Lung (tissue), 16 donors: Measurements from ENCODE around the gene UPK3A. TPM values are rescaled to one million over a fixed set of nuclear protein-coding genes. Genes with fewer than 3 reads are reported as not detected.

Experiments used
- ATAC-seq: fragments of 200-7000 bp; cut with Tn5 transposase; one replicate; pipeline ENCODE4 v1.9.1; 2020; ENCODE audit warnings: moderate number of reproducible peaks; ENCODE audit not compliant: insufficient read depth, low FRiP score
- DNase-seq, 3 donors: peaks; one replicate each; pipeline ENCODE4 v3.0.0-alpha.2; 2013 to 2017
- H3K27ac ChIP-seq, 2 donors: one replicate each; pipeline ENCODE4 v1.5.1; 2013; ENCODE audit warnings: mild to moderate bottlenecking in 2 of 2, moderate library complexity in 2 of 2, control low read depth in 1 of 2, inconsistent platforms in 1 of 2, low read depth in 1 of 2, low read length in 1 of 2
- H3K27me3 ChIP-seq, 3 donors: one replicate each; pipeline ENCODE4 v1.5.1; 2013; ENCODE audit warnings: low read length in 2 of 3; ENCODE audit not compliant: control insufficient read depth in 3 of 3, insufficient read depth in 3 of 3
- H3K36me3 ChIP-seq, 4 donors: one replicate each; pipeline ENCODE4 v1.5.1; 2013; ENCODE audit warnings: low read length in 4 of 4, mild to moderate bottlenecking in 1 of 4, moderate library complexity in 1 of 4; ENCODE audit not compliant: control insufficient read depth in 4 of 4, insufficient read depth in 4 of 4
- H3K4me1 ChIP-seq, 5 donors: one replicate each; pipeline ENCODE4 v1.5.1; 2013; ENCODE audit warnings: low read length in 5 of 5, mild to moderate bottlenecking in 2 of 5, moderate library complexity in 1 of 5; ENCODE audit not compliant: control insufficient read depth in 5 of 5, insufficient read depth in 5 of 5
- H3K4me3 ChIP-seq: one replicate; pipeline ENCODE4 v1.5.1; 2013; ENCODE audit warnings: mild to moderate bottlenecking, control low read depth, moderate library complexity
- H3K9ac ChIP-seq, 2 donors: one replicate each; pipeline ENCODE4 v1.5.1; 2013; ENCODE audit warnings: low read length in 2 of 2, control low read depth in 1 of 2; ENCODE audit not compliant: insufficient read depth in 1 of 2
- H3K9me3 ChIP-seq, 4 donors: one replicate each; pipeline ENCODE4 v1.5.1; 2013; ENCODE audit warnings: low read length in 3 of 4, mild to moderate bottlenecking in 1 of 4, moderate library complexity in 1 of 4; ENCODE audit not compliant: control insufficient read depth in 4 of 4, insufficient read depth in 3 of 4
- WGBS, 2 donors: extraction: QIAGEN DNeasy Blood & Tissue Kit; methylation state at CpG; one replicate each; pipeline ENCODE4 v1.1.7; 2013; 5-methylcytosine and 5-hydroxymethylcytosine counted together
- long read RNA-seq, 5 donors: transcript quantifications; one replicate each; lab custom pipeline, GENCODE V29; 2026
- polyA plus RNA-seq, 2 donors: library from polyadenylated mRNA; stranded (reverse); fragments of 200-250 nt; gene quantifications; one replicate each; pipeline ENCODE4 v1.2.1, GENCODE V29; 2013
- total RNA-seq, 2 donors: library from RNA; depleted of rRNA in 1 of 2; stranded (reverse); fragments of >200 nt in 1 of 2; gene quantifications; one replicate each; pipeline ENCODE4 v1.2.1, GENCODE V29; 2014 to 2021
- TF ChIP-seq, protein P1 (sequence below): IDR thresholded peaks from 2 replicates; pipeline ENCODE4 v1.5.1; 2012; ENCODE audit warnings: mild to moderate bottlenecking; ENCODE audit errors: control extremely low read depth, extremely low read depth
- donor health status: control.
- donor health status: control.
- donor health status: Bipolar disorder and iron deficiency.
- donor health status: healthy.
- donor health status: DM: yes; HTN: yes; CAD: no.

Gene UPK3A
- total RNA-seq = not detected
- under 1 TPM; 0.30 to 0.55 TPM for polyA plus RNA-seq
- long read RNA-seq, donor 1 = 0 reads
- long read RNA-seq, donor 2 = 0 reads
- long read RNA-seq, donor 3 = 0 reads
- long read RNA-seq, donor 4 = 0 reads
- long read RNA-seq, donor 5 = 0 reads

DNA sequence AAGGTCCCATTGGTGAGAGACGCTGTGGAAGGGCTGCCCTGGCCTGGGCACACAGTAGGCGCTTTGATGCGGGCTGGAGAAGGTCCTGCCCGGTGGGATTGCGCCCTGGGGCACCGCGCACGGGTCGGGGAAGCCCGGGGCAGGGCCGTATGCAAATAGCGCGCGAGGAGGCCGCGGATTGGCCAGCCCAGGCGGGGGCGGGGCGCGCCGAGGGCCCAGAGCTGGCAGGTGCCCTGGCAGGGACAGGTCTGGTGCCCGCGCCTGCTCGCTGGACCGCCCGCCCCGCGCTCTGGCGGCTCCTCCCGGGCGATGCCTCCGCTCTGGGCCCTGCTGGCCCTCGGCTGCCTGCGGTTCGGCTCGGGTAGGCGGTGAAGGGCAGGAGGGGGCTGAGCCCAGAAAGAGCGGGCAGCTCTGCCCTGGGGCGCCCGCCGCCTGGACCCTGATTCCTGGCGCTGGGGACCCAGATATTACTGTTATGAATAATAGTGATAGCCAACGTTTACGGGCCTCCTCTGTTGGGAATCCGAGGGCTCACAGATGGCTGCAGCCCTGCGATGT, at the start of gene UPK3A:
UPK3A (plus strand) TSS at position 245 of the 558 bp plus-strand sequence; CDS start at position 310, 65 bp downstream.
- Histone ChIP-seq H3K9me3 (no peaks in the 10 kb centered on the region), H3K4me3 (no peak within 1 kb of the TSS), H3K9ac (no peak within 1 kb of the TSS), H3K27ac (no peak within 1 kb of the TSS), H3K4me1 (peaks cover 0 to 17% (median 3%) of the 10 kb centered on the region in 5 donors), H3K27me3 (peaks cover 0 to 4% (median 0%) of the 10 kb centered on the region in 3 donors), H3K36me3 (no peaks in the 10 kb centered on the region)
- ATAC-seq = peak; percentile 82
- TF ChIP-seq, protein P1, sequence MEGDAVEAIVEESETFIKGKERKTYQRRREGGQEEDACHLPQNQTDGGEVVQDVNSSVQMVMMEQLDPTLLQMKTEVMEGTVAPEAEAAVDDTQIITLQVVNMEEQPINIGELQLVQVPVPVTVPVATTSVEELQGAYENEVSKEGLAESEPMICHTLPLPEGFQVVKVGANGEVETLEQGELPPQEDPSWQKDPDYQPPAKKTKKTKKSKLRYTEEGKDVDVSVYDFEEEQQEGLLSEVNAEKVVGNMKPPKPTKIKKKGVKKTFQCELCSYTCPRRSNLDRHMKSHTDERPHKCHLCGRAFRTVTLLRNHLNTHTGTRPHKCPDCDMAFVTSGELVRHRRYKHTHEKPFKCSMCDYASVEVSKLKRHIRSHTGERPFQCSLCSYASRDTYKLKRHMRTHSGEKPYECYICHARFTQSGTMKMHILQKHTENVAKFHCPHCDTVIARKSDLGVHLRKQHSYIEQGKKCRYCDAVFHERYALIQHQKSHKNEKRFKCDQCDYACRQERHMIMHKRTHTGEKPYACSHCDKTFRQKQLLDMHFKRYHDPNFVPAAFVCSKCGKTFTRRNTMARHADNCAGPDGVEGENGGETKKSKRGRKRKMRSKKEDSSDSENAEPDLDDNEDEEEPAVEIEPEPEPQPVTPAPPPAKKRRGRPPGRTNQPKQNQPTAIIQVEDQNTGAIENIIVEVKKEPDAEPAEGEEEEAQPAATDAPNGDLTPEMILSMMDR = no peak
- WGBS, 2 donors = 6 to 10% methylated on average over 41 to 46 of the region's 46 CpGs
- peak in 2 of 3 donors; percentile 52 to 63 for DNase-seq

DNA sequence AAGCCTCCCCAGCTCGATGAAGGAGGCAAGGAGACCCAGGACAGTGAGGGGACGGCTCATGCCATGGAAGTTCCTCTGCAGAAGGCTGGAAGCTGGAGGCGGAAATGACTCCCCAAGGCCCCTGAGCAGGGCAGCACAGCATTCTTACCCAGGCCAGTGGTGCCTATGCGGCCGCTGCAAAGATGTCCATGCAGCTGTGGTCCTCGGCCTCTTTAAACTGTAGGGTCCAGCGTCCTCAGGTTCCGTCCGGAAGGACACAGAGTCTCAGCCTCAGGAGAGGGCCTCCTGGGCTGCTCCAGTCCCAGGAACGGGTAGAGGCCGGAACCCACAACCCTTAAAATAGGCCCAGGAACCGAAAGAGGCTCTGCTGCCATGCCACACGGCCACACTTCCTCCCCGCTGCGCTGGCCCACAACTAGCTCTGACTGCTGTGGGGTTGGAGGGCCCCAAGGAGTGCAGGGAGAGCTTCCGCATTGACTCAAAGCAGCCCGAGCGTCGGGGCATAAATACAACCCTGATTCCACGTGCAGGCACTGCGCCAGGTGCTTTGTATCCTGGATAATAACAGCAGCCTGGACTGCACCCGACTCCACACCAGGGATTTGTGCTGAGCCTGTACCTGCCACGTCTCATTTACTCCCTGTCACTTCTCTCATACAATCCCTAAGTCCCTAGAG, 49.5 kb upstream of the UPK3A start:
- Histone ChIP-seq H3K36me3 (peaks cover 0 to 16% (median 0%) of the 10 kb centered on the region in 4 donors), H3K27me3 (no peaks in the 10 kb centered on the region), H3K9ac (no peak overlapping the region), H3K9me3 (no peaks in the 10 kb centered on the region), H3K4me3 (no peak overlapping the region), H3K4me1 (peaks cover 0 to 11% (median 7%) of the 10 kb centered on the region in 5 donors), H3K27ac (peak overlapping the region in 1 of 2 donors; percentile 42)
- WGBS, 2 donors = 29 to 68% methylated on average over 23 of the region's 23 CpGs
- DNase-seq = no peak
- TF ChIP-seq, protein P1 = no peak
- ATAC-seq = no peak

GRCh38 chr22:45235851-45236342, 48.9 kb upstream of the UPK3A start:
- Histone ChIP-seq H3K9ac (no peak overlapping the region), H3K36me3 (peaks cover 0 to 16% (median 0%) of the 10 kb centered on the region in 4 donors), H3K27ac (no peak overlapping the region), H3K9me3 (no peaks in the 10 kb centered on the region), H3K27me3 (no peaks in the 10 kb centered on the region), H3K4me1 (peaks cover 0 to 12% (median 7%) of the 10 kb centered on the region in 5 donors), H3K4me3 (no peak overlapping the region)
- WGBS, 2 donors = 70 to 85% methylated on average over 20 of the region's 20 CpGs
- no peak for DNase-seq
- ATAC-seq = no peak
- TF ChIP-seq, protein P1 = no peak
